DMS79 treated with DMSO at 0.1 percent for 48 hours (cell line): ENCODE measurements around the gene SVEP1.
"Not testable (repeated sequence)": the region's sequence is repeated elsewhere in the genome, so short reads cannot be mapped to it uniquely, and the experiment has no call there.

Source experiments
- DNase-seq: peaks from one replicate; lab custom pipeline; 2025; lab: John Stamatoyannopoulos, UW

The SVEP1 gene

DNA sequence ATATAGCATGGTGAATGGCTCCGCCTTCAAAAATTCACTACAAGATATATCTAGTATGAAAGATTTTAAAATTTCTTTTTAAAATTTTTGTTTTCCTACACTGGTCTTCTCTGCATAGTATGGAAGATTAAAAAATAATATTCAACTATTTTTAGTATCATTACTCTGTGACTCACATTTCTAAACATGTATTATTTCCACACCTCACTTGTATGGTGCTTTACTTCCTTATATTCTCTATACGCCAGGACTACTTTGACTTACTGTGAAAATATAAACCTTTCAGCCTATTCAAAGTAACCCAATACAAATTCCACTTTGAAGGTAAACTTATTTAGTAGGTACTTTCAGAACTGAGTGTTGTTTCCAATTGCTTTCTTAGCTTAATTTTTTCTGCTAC lies 215.1 kb downstream of the SVEP1 start:
- DNase-seq = no peak

DNA sequence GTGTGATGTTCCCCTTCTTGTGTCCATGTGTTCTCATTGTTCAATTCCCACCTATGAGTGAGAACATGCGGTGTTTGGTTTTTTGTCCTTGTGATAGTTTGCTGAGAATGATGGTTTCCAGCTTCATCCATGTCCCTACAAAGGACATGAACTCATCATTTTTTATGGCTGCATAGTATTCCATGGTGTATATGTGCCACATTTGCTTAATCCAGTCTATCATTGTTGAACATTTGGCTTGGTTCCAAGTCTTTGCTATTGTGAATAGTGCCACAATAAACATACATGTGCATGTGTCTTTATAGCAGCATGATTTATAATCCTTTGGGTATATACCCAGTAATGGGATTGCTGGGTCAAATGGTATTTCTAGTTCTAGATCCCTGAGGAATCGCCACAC lies 220.5 kb downstream of the SVEP1 start:
- not testable (repeated sequence) for DNase-seq

- DNase-seq = no peak
These were observed 222.0 kb downstream of the SVEP1 start for GRCh38 chr9:110357505-110357904.

GRCh38 chr9:110356639-110357395 lies 222.7 kb downstream of the SVEP1 start:
- no peak for DNase-seq

DNA sequence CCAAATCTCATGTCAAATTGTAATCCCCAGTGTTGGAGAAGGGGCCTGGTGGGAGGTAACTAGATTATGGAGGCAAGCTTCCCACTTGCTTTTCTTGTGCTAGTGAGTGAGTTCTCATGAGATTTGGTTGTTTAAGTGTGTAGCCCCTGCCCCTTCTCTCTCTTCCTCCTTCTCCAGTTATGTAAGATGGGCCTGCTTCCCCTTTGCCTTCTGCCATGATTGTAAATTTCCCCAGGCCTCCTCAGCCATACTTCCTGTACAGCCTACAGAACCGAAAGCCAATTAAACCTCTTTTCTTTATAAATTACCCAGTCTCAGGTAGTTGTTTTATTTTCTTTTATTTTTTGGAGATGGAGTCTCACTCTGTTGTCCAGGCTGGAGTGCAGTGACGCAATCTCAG lies 223.6 kb downstream of the SVEP1 start:
- no peak for DNase-seq

DNA sequence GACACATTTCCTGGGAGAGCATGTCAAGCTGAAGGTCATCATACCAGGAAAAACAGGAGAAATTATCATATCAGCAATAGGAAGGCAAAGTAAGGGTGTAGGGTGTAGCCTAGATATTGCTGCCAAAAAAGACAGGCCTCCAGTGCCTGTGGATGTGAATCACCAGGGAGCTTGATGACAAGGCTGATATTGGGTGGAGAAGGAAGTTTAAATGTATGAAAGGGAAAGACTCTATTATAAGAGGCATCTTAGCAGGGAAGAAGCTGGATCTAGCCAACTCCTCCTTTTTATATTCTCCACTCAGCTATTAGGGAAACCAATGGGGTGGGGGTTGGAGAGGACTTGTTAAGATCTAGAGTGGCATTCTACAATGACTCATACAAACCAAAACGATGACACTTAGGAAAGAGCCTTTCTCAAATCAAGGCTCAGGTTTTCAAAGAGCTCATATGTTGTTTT lies 228.5 kb downstream of the SVEP1 start:
- no peak for DNase-seq

- no peak for DNase-seq
These were observed 233.2 kb downstream of the SVEP1 start for GRCh38 chr9:110346325-110346724.

GRCh38 chr9:110344821-110345220 lies 234.7 kb downstream of the SVEP1 start:
- DNase-seq = no peak

DNA sequence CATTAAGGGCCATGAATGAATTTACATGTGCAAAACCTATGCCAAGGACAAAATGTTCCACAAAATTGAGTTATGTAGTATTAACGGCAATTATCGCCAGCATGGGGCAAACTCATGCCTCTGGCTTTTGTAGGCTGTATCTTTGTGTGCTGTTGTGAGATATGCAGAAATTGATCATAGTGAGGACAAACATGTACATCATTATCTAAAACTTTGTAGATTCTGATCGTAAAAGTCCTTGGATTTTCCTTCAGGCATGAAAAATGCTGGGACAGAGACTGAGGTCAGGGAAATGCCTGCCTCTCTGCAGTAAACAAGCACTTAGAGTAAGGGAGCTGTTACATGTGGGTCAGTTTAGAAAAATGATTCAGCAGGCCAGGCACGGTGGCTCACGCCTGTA lies 236.0 kb downstream of the SVEP1 start:
- no peak for DNase-seq

- DNase-seq = no peak
These were observed 239.2 kb downstream of the SVEP1 start for GRCh38 chr9:110340306-110340705.

GRCh38 chr9:110338143-110338542 lies 241.4 kb downstream of the SVEP1 start:
- no peak for DNase-seq

DNA sequence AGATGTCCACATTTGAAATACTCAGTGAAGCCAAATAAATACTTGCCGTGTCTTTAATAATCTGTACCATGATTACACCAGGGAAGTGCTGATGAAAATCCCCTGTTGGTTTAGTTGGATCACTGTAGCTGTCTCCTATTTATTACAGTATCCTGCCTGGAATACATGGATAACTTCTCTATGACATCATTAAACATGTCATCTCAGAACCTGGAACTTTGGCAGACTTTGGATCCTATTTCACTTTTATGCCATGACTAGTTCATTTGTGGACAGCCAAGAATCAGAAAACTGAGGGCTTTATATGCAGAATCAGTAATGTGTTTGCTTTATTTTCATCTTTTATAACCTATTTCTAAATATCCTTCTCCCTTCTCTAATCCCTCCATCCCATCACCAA lies 241.8 kb downstream of the SVEP1 start, which contains the start of gene TXNDC8:
Gene TXNDC8, minus strand, starts transcription at position 137 of the 400 bp plus-strand sequence.
- DNase-seq = no peak

GRCh38 chr9:110336363-110336762 lies 243.2 kb downstream of the SVEP1 start:
- DNase-seq = no peak

- no peak for DNase-seq
These were observed 244.7 kb downstream of the SVEP1 start for GRCh38 chr9:110334871-110335270.

DNA sequence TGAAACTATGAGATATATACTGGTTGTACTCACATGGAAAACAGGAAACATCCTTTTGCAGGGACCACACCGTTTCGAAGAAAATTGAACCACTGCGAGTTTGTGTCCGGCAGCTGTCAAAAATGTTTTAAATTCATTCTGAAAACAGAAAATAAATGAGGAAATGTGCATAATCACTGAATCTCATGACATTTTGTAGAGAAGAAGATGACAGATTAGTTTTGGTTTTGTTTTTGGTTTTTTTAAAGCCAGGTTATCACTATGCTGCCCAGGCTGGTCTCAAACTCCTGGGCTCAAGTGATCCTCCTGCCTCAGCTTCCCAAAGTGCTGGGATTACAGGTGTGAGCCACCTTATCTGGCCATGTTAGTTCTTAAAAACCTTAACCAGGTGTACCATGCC lies 245.4 kb downstream of the SVEP1 start:
- DNase-seq = no peak

GRCh38 chr9:110332766-110333165 lies 246.8 kb downstream of the SVEP1 start:
- no peak for DNase-seq

- DNase-seq = no peak
These were observed 248.9 kb downstream of the SVEP1 start for GRCh38 chr9:110330484-110331105.

DNA sequence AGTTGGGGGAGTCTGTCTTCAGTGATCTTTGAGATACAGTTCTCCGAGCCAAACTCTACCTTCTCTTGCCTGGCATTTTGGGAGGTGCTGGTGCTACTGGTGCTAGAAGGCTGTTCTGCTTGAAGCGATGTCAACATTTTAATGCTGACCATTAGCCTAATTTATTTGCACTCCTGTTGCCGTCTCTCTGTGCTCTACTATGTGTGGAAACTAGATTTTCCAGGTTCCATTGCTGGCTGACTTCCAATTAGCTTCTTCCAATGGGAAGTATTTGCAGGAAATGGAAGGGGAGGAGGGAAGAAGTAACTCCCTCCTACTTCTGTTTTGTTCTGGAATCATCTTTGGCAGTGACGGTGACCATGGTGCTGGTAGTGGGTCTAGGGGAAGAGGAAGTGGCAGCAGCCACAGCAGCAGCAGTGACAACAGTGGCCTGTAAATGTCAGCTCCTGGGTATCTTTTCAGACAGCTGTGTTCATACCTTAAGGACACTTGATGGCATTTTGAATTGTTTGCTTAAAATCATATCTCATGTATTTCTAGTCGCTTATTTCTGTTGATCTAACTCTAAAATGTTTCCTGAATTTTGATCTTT lies 249.8 kb downstream of the SVEP1 start:
- no peak for DNase-seq

- DNase-seq = no peak
These were observed 250.8 kb downstream of the SVEP1 start for GRCh38 chr9:110328763-110329162.

GRCh38 chr9:110327716-110328115 lies 251.8 kb downstream of the SVEP1 start:
- DNase-seq = no peak

- no peak for DNase-seq
These were observed 255.7 kb downstream of the SVEP1 start for GRCh38 chr9:110323818-110324217.

DNA sequence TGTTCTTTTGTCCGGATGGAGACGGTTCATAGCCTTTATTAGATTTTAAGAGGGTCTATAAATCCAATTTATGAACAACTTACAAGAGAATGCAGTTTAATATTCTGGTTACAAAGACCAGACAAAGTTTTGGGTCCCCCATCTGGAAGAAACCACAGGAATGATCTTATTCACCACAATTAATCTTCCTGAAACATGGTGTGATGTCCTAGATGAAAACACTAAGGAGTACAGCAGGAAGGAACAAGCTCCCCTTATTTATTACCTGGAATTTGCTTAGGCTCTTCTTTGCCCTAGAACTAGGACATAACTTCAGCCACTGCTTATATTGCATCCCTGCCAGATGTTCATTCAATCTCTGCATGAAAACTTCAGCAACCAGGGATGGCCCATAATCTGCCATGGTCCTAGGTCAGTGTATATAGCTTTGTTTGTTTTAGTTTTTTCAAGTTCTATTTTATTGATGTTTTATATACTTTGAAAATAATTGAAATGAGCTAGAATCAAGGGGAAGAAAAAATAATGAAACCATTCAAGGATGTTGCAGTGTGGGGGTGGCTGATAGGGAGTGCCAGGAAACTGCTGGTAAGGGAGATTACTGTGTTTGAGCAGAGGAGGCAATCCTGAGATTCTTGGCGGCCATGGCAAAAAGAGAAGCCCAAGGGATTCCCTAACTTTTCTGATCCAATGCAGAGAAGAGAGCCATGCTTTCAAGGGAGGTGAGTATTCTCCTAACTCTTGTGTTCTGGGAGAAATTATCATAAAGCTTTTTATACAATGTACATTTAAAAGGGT lies 258.7 kb downstream of the SVEP1 start:
- DNase-seq = no peak
